Measurements from ENCODE around the gene DLK1. TPM values are rescaled to one million over a fixed set of nuclear protein-coding genes. Genes with fewer than 3 reads are reported as not detected.

The DLK1 gene
- total RNA-seq, 2 donors from 2014 or later, result not detected

DNA sequence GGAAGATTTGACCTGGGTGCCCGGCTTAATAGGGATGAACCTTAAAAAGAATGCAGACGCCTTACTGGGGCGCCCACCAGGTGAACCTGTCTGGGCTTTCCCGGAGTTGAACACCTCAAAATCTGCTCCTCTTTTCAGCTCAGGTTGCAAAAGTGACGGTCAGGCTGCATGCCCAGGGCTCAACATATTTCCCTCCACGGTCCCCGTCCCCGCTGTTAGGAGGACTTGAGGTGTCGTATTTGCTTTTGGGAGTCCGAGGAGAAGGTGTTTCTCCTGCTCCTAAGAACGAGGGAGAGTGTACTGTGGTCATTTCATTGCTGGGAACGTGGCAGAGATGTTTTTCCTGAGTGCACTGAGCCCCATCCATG is 1.2 kb downstream of the DLK1 start:
- Histone ChIP-seq H3K27ac (no peak overlapping the region), H3K4me1 (no peaks in the 10 kb centered on the region), H3K36me3 (no peaks in the 10 kb centered on the region), H3K9me3 (no peaks in the 10 kb centered on the region), H3K27me3 (peaks cover 0 to 11% of the 10 kb centered on the region in 2 donors), H3K4me3 (no peak overlapping the region)
- no peak for DNase-seq (ENCODE audit: low spot score)
- TF ChIP-seq CTCF (IDR thresholded peaks at IDR 0.05), result no peak

GRCh38 chr14:100728962-100729361 is 2.3 kb downstream of the DLK1 start:
- H3K27ac ChIP-seq, result no peak overlapping the region
- no peak overlapping the region for H3K4me3 ChIP-seq
- no peaks in the 10 kb centered on the region for H3K36me3 ChIP-seq
- no peak for TF ChIP-seq CTCF (IDR thresholded peaks at IDR 0.05)
- no peaks in the 10 kb centered on the region for H3K4me1 ChIP-seq
- no peaks in the 10 kb centered on the region for H3K9me3 ChIP-seq
- DNase-seq (ENCODE audit: low spot score), result no peak
- peaks cover 0 to 11% of the 10 kb centered on the region in 2 donors for H3K27me3 ChIP-seq

GRCh38 chr14:100729982-100730381 is 3.3 kb downstream of the DLK1 start:
- TF ChIP-seq CTCF (IDR thresholded peaks at IDR 0.05), result no peak
- no peak for DNase-seq (ENCODE audit: low spot score)
- H3K27ac ChIP-seq, result no peak overlapping the region
- no peaks in the 10 kb centered on the region for H3K36me3 ChIP-seq
- H3K4me3 ChIP-seq, result no peak overlapping the region
- no peaks in the 10 kb centered on the region for H3K4me1 ChIP-seq
- peaks cover 0 to 11% of the 10 kb centered on the region in 2 donors for H3K27me3 ChIP-seq
- no peaks in the 10 kb centered on the region for H3K9me3 ChIP-seq

DNA sequence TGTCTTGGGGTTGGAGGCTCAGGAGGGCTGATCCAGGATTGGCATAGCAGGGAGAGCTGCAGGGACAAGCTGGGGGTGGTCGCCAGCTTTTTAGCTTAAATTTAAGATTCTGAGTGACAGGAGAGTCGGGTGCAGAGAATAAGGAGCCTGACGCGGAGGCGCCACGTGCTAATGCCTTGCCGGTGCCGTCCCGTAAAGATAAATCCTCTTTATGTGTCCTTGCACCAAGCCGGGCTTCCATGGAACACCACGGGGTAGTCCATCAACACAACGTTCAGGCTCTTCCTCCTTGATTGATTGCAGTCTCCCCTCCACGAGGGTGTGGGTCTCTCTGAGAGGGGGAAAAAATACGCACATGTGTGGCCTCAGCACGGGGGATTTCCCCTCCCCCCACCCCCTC is 3.9 kb downstream of the DLK1 start:
- DNase-seq (ENCODE audit: low spot score), result no peak
- Histone ChIP-seq H3K27me3 (peaks cover 0 to 11% of the 10 kb centered on the region in 2 donors), H3K4me3 (no peak overlapping the region), H3K4me1 (no peaks in the 10 kb centered on the region), H3K27ac (no peak overlapping the region), H3K36me3 (no peaks in the 10 kb centered on the region), H3K9me3 (no peaks in the 10 kb centered on the region)
- TF ChIP-seq CTCF (IDR thresholded peaks at IDR 0.05), result no peak

GRCh38 chr14:100731011-100731670 is 4.4 kb downstream of the DLK1 start:
- Histone ChIP-seq H3K27ac (no peak overlapping the region), H3K36me3 (no peaks in the 10 kb centered on the region), H3K4me1 (no peaks in the 10 kb centered on the region), H3K27me3 (peaks cover 0 to 11% of the 10 kb centered on the region in 2 donors), H3K4me3 (no peak overlapping the region), H3K9me3 (no peaks in the 10 kb centered on the region)
- no peak for DNase-seq (ENCODE audit: low spot score)
- TF ChIP-seq CTCF (IDR thresholded peaks at IDR 0.05), result no peak

Data from right atrium auricular region (tissue), 2 donors.